Measurements from ENCODE around the gene CSNK1A1.

- no peak for TF ChIP-seq CTCF (IDR thresholded peaks at IDR 0.05; ENCODE audit: low read depth, low read length, missing input control)
- TF ChIP-seq MAX (IDR thresholded peaks at IDR 0.05), result no peak
- no peak for TF ChIP-seq REST (IDR thresholded peaks at IDR 0.05)
- no peak for TF ChIP-seq JUND (IDR thresholded peaks at IDR 0.05)
- no peak for TF ChIP-seq SP1 (IDR thresholded peaks at IDR 0.05)
- no peak for TF ChIP-seq HNF4A (conservative IDR thresholded peaks at IDR 0.05)
Measured at GRCh38 chr5:149575131-149575530, 23.9 kb upstream of the CSNK1A1 start.

All from liver (tissue), 3 donors.